Esophagus squamous epithelium (tissue), 5 donors: ENCODE measurements around the gene TFEB. TPM values are rescaled to one million over a fixed set of nuclear protein-coding genes. Genes with fewer than 3 reads are reported as not detected.

Experiments
- DNase-seq: peaks from one replicate; lab custom pipeline; 2025; lab: John Stamatoyannopoulos, UW
- H3K27ac ChIP-seq, 4 donors: fragments of 200-600 bp; sonication (generic); one replicate each; pipeline ENCODE4 v1.5.1; 2016 to 2019; ENCODE audit warnings: mild to moderate bottlenecking in 1 of 4
- H3K27me3 ChIP-seq, 4 donors: fragments of 200-600 bp; sonication (generic); 1 replicate in 3 of 4; 2 replicates in 1 of 4; pipeline versions ENCODE4 v1.5.1 to v1.6.0; 2017 to 2021; ENCODE audit warnings: antibody characterized with exemption in 1 of 4
- H3K36me3 ChIP-seq, 3 donors: fragments of 200-600 bp; sonication (generic); one replicate each; pipeline ENCODE4 v1.5.1; 2016 to 2019
- H3K4me1 ChIP-seq, 3 donors: fragments of 200-600 bp; sonication (generic); one replicate each; pipeline ENCODE4 v1.5.1; 2017 to 2019
- H3K4me3 ChIP-seq, 4 donors: fragments of 200-600 bp; sonication (generic); 1 replicate in 3 of 4; 2 replicates in 1 of 4; pipeline ENCODE4 v1.5.1; 2016 to 2019; ENCODE audit warnings: mild to moderate bottlenecking in 2 of 4, moderate library complexity in 1 of 4
- H3K9me3 ChIP-seq, 3 donors: fragments of 200-600 bp; sonication (generic); one replicate each; pipeline ENCODE4 v1.5.1; 2016 to 2019
- POLR2A ChIP-seq, 4 donors: fragments of 450-650 bp; IDR thresholded peaks; one replicate each; pipeline ENCODE4 v1.6.1; 2017; ENCODE audit warnings: antibody characterized with exemption in 4 of 4, mild to moderate bottlenecking in 4 of 4, moderate library complexity in 3 of 4
- WGBS, 2 donors: methylation state at CpG; one replicate each; pipeline ENCODE4 v1.1.5; 2018; 5-methylcytosine and 5-hydroxymethylcytosine counted together
- intact Hi-C: fragments of 100-400 bp; cut with DNase I; formaldehyde crosslinking; loops from one replicate; pipeline ENCODE4 v1.15.0; 2022
- total RNA-seq, 4 donors: library from RNA; depleted of rRNA; stranded (reverse); fragments of >200 nt; gene quantifications; one replicate each; pipeline ENCODE4 v1.1.0, GENCODE V29; 2016
- TF ChIP-seq, protein P1 (sequence below), 6 experiments: fragments of 450-650 bp in 4 of 6; fragments of 200-600 bp in 2 of 6; sonication (generic) in 2 of 6; IDR thresholded peaks; one replicate each; pipeline ENCODE4 v1.5.1; 2016 to 2019; ENCODE audit warnings: antibody characterized with exemption in 6 of 6, mild to moderate bottlenecking in 4 of 6, moderate library complexity in 4 of 6
- donor health status: DM: yes; HTN: yes; CAD: no.

Gene TFEB
- total RNA-seq, 4 donors from 2014 or later: 7.0 to 17.5 (median 13.4) TPM

GRCh38 chr6:41642960-41643898 lies 92.2 kb downstream of the TFEB start:
- Histone ChIP-seq H3K36me3 (peaks cover 0 to 32% (median 0%) of the 10 kb centered on the region in 3 donors), H3K4me3 (no peak overlapping the region), H3K27me3 (peaks cover 0 to 16% (median 0%) of the 10 kb centered on the region in 4 donors), H3K9me3 (no peaks in the 10 kb centered on the region), H3K27ac (no peak overlapping the region), H3K4me1 (peaks cover 8 to 44% (median 10%) of the 10 kb centered on the region in 3 donors)
- 62 to 67% methylated on average over 10 of the region's 10 CpGs for WGBS, 2 donors
- no peak for TF ChIP-seq POLR2A (IDR thresholded peaks at IDR 0.05)
- TF ChIP-seq, protein P1, sequence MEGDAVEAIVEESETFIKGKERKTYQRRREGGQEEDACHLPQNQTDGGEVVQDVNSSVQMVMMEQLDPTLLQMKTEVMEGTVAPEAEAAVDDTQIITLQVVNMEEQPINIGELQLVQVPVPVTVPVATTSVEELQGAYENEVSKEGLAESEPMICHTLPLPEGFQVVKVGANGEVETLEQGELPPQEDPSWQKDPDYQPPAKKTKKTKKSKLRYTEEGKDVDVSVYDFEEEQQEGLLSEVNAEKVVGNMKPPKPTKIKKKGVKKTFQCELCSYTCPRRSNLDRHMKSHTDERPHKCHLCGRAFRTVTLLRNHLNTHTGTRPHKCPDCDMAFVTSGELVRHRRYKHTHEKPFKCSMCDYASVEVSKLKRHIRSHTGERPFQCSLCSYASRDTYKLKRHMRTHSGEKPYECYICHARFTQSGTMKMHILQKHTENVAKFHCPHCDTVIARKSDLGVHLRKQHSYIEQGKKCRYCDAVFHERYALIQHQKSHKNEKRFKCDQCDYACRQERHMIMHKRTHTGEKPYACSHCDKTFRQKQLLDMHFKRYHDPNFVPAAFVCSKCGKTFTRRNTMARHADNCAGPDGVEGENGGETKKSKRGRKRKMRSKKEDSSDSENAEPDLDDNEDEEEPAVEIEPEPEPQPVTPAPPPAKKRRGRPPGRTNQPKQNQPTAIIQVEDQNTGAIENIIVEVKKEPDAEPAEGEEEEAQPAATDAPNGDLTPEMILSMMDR (IDR thresholded peaks at IDR 0.05): no peak
- intact Hi-C loops: no loop called here
- no peak for DNase-seq

DNA sequence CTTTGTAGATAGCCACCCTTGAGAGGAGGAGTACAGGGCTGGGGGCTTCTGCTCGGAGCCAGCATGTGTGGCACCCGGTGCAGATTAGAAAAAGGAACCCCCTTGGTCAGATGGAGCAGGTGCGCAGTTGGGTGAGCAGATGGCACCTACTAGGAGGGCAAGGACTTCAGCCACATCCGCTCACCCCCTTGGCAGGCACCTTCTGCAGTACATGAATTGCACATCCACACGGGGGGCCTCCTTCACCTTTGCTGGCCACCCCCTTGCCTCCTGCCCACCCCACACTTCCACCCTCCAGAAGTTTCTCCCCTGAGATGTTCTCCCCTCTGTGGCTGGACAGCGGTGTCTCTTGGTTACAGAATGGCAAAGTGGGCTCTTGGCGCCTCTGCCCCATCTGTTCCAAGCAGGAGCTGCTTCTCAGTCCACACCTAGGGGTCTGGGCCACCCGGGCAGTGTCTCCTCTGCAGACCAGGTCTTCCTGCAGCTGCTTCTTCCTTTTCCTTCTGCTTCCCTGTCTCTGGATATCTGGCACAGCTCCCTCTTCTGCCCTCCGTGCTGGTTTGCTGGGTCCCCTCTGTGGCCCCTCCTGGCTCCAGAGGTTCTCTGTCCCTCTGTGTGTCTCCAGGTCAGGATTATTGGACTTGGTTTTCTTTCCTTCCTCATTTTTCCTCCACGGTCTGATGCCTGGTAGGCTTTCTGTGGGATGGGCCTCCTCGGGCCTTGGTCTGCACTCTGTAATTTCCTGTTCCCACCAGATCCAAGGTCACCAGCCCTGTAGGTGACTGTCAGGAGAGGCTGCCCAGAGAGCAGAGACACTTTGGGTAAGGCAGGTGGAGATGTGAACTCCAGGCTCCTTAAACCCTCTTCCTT lies 93.1 kb downstream of the TFEB start:
- 51 to 72% methylated on average over 4 to 9 of the region's 11 CpGs for WGBS, 2 donors
- Histone ChIP-seq H3K9me3 (no peaks in the 10 kb centered on the region), H3K27me3 (peaks cover 0 to 25% (median 0%) of the 10 kb centered on the region in 4 donors), H3K4me3 (no peak overlapping the region), H3K4me1 (peaks cover 13 to 53% (median 16%) of the 10 kb centered on the region in 3 donors), H3K36me3 (peaks cover 0 to 25% (median 0%) of the 10 kb centered on the region in 3 donors), H3K27ac (no peak overlapping the region)
- no peak for DNase-seq
- TF ChIP-seq POLR2A (IDR thresholded peaks at IDR 0.05): no peak
- TF ChIP-seq, protein P1 (IDR thresholded peaks at IDR 0.05): no peak
- intact Hi-C loops: no loop called here

DNA sequence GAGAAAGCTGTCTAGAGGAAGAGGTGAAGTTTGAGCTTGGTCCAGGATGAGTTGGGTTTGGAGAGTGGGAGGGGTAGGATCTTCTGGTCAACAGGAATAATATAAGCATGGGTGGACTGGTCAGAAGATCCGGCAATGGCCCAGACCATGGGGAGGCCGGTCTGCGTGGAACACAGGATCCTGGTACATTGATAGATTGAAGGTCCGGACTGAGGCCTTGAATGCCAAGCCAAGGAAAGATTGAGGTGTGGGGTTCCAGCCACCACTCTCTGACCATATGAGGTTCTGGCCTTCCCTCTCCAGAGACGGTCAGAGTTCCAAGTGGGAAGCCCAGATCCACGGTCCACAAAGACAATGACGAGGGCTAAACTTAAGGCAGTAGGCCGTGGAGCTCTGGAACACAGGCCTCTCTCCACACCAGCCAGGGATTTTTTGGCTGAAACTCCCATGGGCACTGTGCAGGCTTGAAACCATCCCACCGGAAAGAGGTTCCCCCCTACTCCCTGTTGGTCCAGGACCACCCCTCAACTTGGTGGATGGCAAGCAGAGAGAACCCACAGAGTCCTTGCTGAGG lies 94.0 kb downstream of the TFEB start:
- peaks cover 0 to 34% (median 0%) of the 10 kb centered on the region in 4 donors for H3K27me3 ChIP-seq
- intact Hi-C loops: no loop called here
- 76 to 88% methylated on average over 5 to 7 of the region's 9 CpGs for WGBS, 2 donors
- peaks cover 0 to 16% (median 0%) of the 10 kb centered on the region in 3 donors for H3K36me3 ChIP-seq
- no peak overlapping the region for H3K27ac ChIP-seq
- peaks cover 16 to 62% (median 16%) of the 10 kb centered on the region in 3 donors for H3K4me1 ChIP-seq
- no peak for DNase-seq
- H3K4me3 ChIP-seq: no peak overlapping the region
- TF ChIP-seq, protein P1 (IDR thresholded peaks at IDR 0.05): no peak
- no peak for TF ChIP-seq POLR2A (IDR thresholded peaks at IDR 0.05)
- H3K9me3 ChIP-seq: no peaks in the 10 kb centered on the region

GRCh38 chr6:41640426-41640825 lies 95.0 kb downstream of the TFEB start:
- Histone ChIP-seq H3K36me3 (peaks cover 0 to 9% (median 0%) of the 10 kb centered on the region in 3 donors), H3K4me3 (no peak overlapping the region), H3K9me3 (no peaks in the 10 kb centered on the region), H3K4me1 (peaks cover 16 to 72% (median 22%) of the 10 kb centered on the region in 3 donors), H3K27me3 (peaks cover 0 to 34% (median 0%) of the 10 kb centered on the region in 4 donors), H3K27ac (no peak overlapping the region)
- TF ChIP-seq POLR2A (IDR thresholded peaks at IDR 0.05): no peak
- TF ChIP-seq, protein P1 (IDR thresholded peaks at IDR 0.05): no peak
- intact Hi-C loops: no loop called here
- no peak for DNase-seq
- 100% methylated on average over 1 of the region's 7 CpGs; no CpG with 5 or more reads in 1 of the 2 donors for WGBS, 2 donors
